ENCODE measurements around the gene LIFR.

- TF ChIP-seq, protein P1, sequence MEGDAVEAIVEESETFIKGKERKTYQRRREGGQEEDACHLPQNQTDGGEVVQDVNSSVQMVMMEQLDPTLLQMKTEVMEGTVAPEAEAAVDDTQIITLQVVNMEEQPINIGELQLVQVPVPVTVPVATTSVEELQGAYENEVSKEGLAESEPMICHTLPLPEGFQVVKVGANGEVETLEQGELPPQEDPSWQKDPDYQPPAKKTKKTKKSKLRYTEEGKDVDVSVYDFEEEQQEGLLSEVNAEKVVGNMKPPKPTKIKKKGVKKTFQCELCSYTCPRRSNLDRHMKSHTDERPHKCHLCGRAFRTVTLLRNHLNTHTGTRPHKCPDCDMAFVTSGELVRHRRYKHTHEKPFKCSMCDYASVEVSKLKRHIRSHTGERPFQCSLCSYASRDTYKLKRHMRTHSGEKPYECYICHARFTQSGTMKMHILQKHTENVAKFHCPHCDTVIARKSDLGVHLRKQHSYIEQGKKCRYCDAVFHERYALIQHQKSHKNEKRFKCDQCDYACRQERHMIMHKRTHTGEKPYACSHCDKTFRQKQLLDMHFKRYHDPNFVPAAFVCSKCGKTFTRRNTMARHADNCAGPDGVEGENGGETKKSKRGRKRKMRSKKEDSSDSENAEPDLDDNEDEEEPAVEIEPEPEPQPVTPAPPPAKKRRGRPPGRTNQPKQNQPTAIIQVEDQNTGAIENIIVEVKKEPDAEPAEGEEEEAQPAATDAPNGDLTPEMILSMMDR (conservative IDR thresholded peaks at IDR 0.05; ENCODE audit: low read depth, low read length): no peak
- no peak for TF ChIP-seq EZH2 (IDR thresholded peaks at IDR 0.05; ENCODE audit: low read length, unreplicated experiment)
These were observed 61.7 kb downstream of the LIFR start for GRCh38 chr5:38494763-38495162.

Measured in PC-3 (cell line).